H1 (cell line): Measurements from ENCODE around the gene GPC6. TPM values are rescaled to one million over a fixed set of nuclear protein-coding genes. Genes with fewer than 3 reads are reported as not detected.

Experiments
- CTCF ChIA-PET: fragments of 300-600 bp; sonication (Branson Sonifier 250); formaldehyde crosslinking; loops from one replicate; lab custom pipeline; 2021; ENCODE audit not compliant: partially characterized antibody; lab: Charles Lee
- POLR2A ChIA-PET: fragments of 300-600 bp; sonication (Branson Sonifier 250); formaldehyde crosslinking; loops from one replicate; lab custom pipeline; 2021; ENCODE audit warnings: inconsistent platforms; ENCODE audit not compliant: partially characterized antibody; lab: Charles Lee
- DNase-seq, 2 experiments: peaks; one replicate each; pipeline versions ENCODE4 v3.0.0 to v3.0.0-alpha.2; 2010 to 2022; ENCODE audit warnings: low spot score in 2 of 2, low read depth in 1 of 2, mixed read lengths in 1 of 2
- FAIRE-seq: peaks from 2 replicates; lab custom pipeline; 2011; peaks lifted over from hg19 to GRCh38; lab: Jason Lieb, UNC
- H2AFZ ChIP-seq: 2 replicates; pipeline ENCODE4 v1.8.1; 2012; ENCODE audit warnings: low read length, inconsistent platforms
- H2AK5ac ChIP-seq: 2 replicates; pipeline ENCODE4 v1.6.1; 2013; ENCODE audit warnings: low read depth, low read length
- H2BK120ac ChIP-seq: replicated peaks from 2 replicates; pipeline ENCODE3; 2013; ENCODE audit warnings: low read depth, low read length, inconsistent platforms
- H2BK12ac ChIP-seq: 2 replicates; pipeline ENCODE4 v1.6.1; 2013; ENCODE audit warnings: low read depth, low read length
- H2BK15ac ChIP-seq: 2 replicates; pipeline ENCODE4 v1.6.1; 2013; ENCODE audit warnings: low read length
- H2BK20ac ChIP-seq: 2 replicates; pipeline ENCODE4 v1.6.1; 2013; ENCODE audit warnings: low read length
- H2BK5ac ChIP-seq: 2 replicates; pipeline ENCODE4 v1.6.1; 2013; ENCODE audit warnings: low read depth, low read length
- H3K14ac ChIP-seq: 2 replicates; pipeline ENCODE4 v1.6.1; 2013; ENCODE audit warnings: inconsistent platforms; ENCODE audit not compliant: insufficient read length
- H3K18ac ChIP-seq: 2 replicates; pipeline ENCODE4 v1.6.1; 2013; ENCODE audit warnings: low read length; ENCODE audit errors: extremely low read depth
- H3K23ac ChIP-seq: 2 replicates; pipeline ENCODE4 v1.6.1; 2013; ENCODE audit warnings: inconsistent platforms; ENCODE audit not compliant: insufficient read length
- H3K23me2 ChIP-seq: 2 replicates; pipeline ENCODE4 v1.6.1; 2013; ENCODE audit warnings: low read depth, low read length
- H3K27ac ChIP-seq: 2 replicates; pipeline ENCODE4 v1.6.1; 2011; ENCODE audit warnings: low read depth, low read length, inconsistent platforms
- H3K27me3 ChIP-seq, 4 experiments: replicated peaks in 1 of 4; 1 replicate in 1 of 4; 2 replicates in 3 of 4; pipeline versions ENCODE4 v1.6.1 to v1.8.1; 2011 to 2013; ENCODE audit warnings: low read length in 3 of 4, mild to moderate bottlenecking in 3 of 4, inconsistent platforms in 2 of 4, mixed read lengths in 2 of 4, moderate library complexity in 1 of 4; ENCODE audit not compliant: control insufficient read depth in 3 of 4, insufficient read depth in 3 of 4; ENCODE audit errors: extremely low read depth in 1 of 4
- H3K36me3 ChIP-seq, 4 experiments: 2 replicates each; pipeline versions ENCODE4 v1.6.1 to v1.8.1; 2011 to 2013; ENCODE audit warnings: mild to moderate bottlenecking in 4 of 4, low read length in 3 of 4, moderate library complexity in 2 of 4, control low read depth in 1 of 4, inconsistent platforms in 1 of 4; ENCODE audit not compliant: insufficient read depth in 4 of 4, control insufficient read depth in 2 of 4
- H3K4ac ChIP-seq: replicated peaks from 2 replicates; pipeline ENCODE3; 2013; ENCODE audit warnings: low read length, low read depth, mixed read lengths, inconsistent platforms; ENCODE audit not compliant: insufficient read length
- H3K4me1 ChIP-seq, 4 experiments: replicated peaks in 1 of 4; 1 replicate in 1 of 4; 2 replicates in 3 of 4; pipeline versions ENCODE4 v1.6.1 to v1.8.1; 2011 to 2013; ENCODE audit warnings: low read length in 3 of 4, inconsistent platforms in 2 of 4, mixed read lengths in 1 of 4; ENCODE audit not compliant: insufficient read depth in 4 of 4, control insufficient read depth in 3 of 4
- H3K4me2 ChIP-seq, 2 experiments: 2 replicates each; pipeline versions ENCODE4 v1.6.1 to v1.8.1; 2011 to 2013; ENCODE audit warnings: low read depth in 2 of 2, low read length in 2 of 2, control low read depth in 1 of 2, inconsistent platforms in 1 of 2, mild to moderate bottlenecking in 1 of 2; ENCODE audit not compliant: insufficient read depth in 1 of 2
- H3K4me3 ChIP-seq, 4 experiments: fragments of 200-600, 300-600 bp in 1 of 4; sonication (generic), shearing (Covaris generic), sonication (Bioruptor Twin) in 1 of 4; 2 replicates each; pipeline versions ENCODE4 v1.5.1 to v1.8.1; 2011 to 2016; ENCODE audit warnings: low read length in 4 of 4, low read depth in 3 of 4, control low read depth in 2 of 4, inconsistent platforms in 2 of 4, mild to moderate bottlenecking in 2 of 4, mixed read lengths in 1 of 4, moderate library complexity in 1 of 4; ENCODE audit not compliant: insufficient read depth in 2 of 4; ENCODE audit errors: extremely low read depth in 1 of 4
- H3K56ac ChIP-seq: replicated peaks from 2 replicates; pipeline ENCODE3; 2013; ENCODE audit warnings: low read depth, mild to moderate bottlenecking, mixed read lengths, low read length, inconsistent platforms; ENCODE audit not compliant: insufficient read length
- H3K79me1 ChIP-seq: 2 replicates; pipeline ENCODE4 v1.6.1; 2013; ENCODE audit warnings: low read depth, low read length, control low read depth
- H3K79me2 ChIP-seq, 2 experiments: 2 replicates each; pipeline versions ENCODE4 v1.6.1 to v1.8.1; 2012 to 2013; ENCODE audit warnings: low read length in 2 of 2, mild to moderate bottlenecking in 2 of 2, inconsistent platforms in 1 of 2; ENCODE audit not compliant: insufficient read depth in 2 of 2, control insufficient read depth in 1 of 2
- H3K9ac ChIP-seq, 4 experiments: replicated peaks in 1 of 4; 1 replicate in 1 of 4; 2 replicates in 3 of 4; pipeline versions ENCODE4 v1.6.1 to v1.8.1; 2011 to 2013; ENCODE audit warnings: low read depth in 3 of 4, low read length in 3 of 4, control low read depth in 2 of 4, mild to moderate bottlenecking in 2 of 4, moderate library complexity in 2 of 4, inconsistent platforms in 1 of 4; ENCODE audit errors: extremely low read depth in 1 of 4
- H3K9me3 ChIP-seq, 2 experiments: 2 replicates each; pipeline versions ENCODE4 v1.6.1 to v1.8.1; 2012 to 2013; ENCODE audit warnings: mild to moderate bottlenecking in 2 of 2, moderate library complexity in 2 of 2, control low read depth in 1 of 2, inconsistent platforms in 1 of 2, low read depth in 1 of 2, low read length in 1 of 2, mixed read lengths in 1 of 2; ENCODE audit not compliant: insufficient read depth in 2 of 2
- H4K20me1 ChIP-seq, 2 experiments: replicated peaks in 1 of 2; 2 replicates each; pipeline versions ENCODE3 to v1.8.1; 2011 to 2013; ENCODE audit warnings: inconsistent platforms in 2 of 2, low read length in 2 of 2, mild to moderate bottlenecking in 1 of 2; ENCODE audit not compliant: insufficient read depth in 2 of 2, control insufficient read depth in 1 of 2
- H4K5ac ChIP-seq: 2 replicates; pipeline ENCODE4 v1.6.1; 2013; ENCODE audit warnings: low read length, low read depth, mixed read lengths, inconsistent platforms; ENCODE audit not compliant: insufficient read length
- H4K8ac ChIP-seq: 2 replicates; pipeline ENCODE4 v1.8.0; 2013; ENCODE audit warnings: mild to moderate bottlenecking, moderate library complexity, low read length, inconsistent platforms; ENCODE audit not compliant: insufficient read depth; ENCODE audit errors: extremely low read depth
- H4K91ac ChIP-seq: replicated peaks from 2 replicates; pipeline ENCODE3; 2013; ENCODE audit warnings: low read length, mixed read lengths, inconsistent platforms; ENCODE audit not compliant: insufficient read length
- BACH1 ChIP-seq: IDR thresholded peaks from 2 replicates; pipeline ENCODE4 v1.6.1; 2012; ENCODE audit warnings: low read length, improper control_type of control experiment
- CEBPB ChIP-seq: IDR thresholded peaks from 2 replicates; pipeline ENCODE4 v1.6.1; 2012; ENCODE audit warnings: low read depth, low read length
- EP300 ChIP-seq, 2 experiments: IDR thresholded peaks; 1 replicate in 1 of 2; 2 replicates in 1 of 2; pipeline ENCODE4 v1.6.1; 2011 to 2012; ENCODE audit warnings: low read depth in 2 of 2, low read length in 2 of 2, mild to moderate bottlenecking in 2 of 2, borderline replicate concordance in 1 of 2, inconsistent platforms in 1 of 2, moderate library complexity in 1 of 2
- FOSL1 ChIP-seq: IDR thresholded peaks from 2 replicates; pipeline ENCODE4 v1.6.1; 2011; ENCODE audit warnings: mild to moderate bottlenecking, low read depth, low read length, moderate library complexity; ENCODE audit not compliant: insufficient read depth
- HDAC6 ChIP-seq: IDR thresholded peaks from one replicate; pipeline ENCODE4 v1.7.1; 2012; ENCODE audit warnings: low read depth, mild to moderate bottlenecking, inconsistent platforms, low read length, moderate library complexity
- JUND ChIP-seq: IDR thresholded peaks from 2 replicates; pipeline ENCODE4 v1.6.1; 2011; ENCODE audit warnings: mild to moderate bottlenecking, improper control_type of control experiment, low read length
- POLR2A ChIP-seq, 2 experiments: IDR thresholded peaks; 1 replicate in 1 of 2; 2 replicates in 1 of 2; pipeline ENCODE4 v1.6.1; 2011; ENCODE audit warnings: low read depth in 2 of 2, low read length in 2 of 2, mild to moderate bottlenecking in 2 of 2; ENCODE audit errors: control extremely low read depth in 1 of 2
- RBBP5 ChIP-seq: IDR thresholded peaks from 2 replicates; pipeline ENCODE4 v1.7.1; 2012; ENCODE audit warnings: low read depth, mild to moderate bottlenecking, inconsistent platforms, low read length, moderate library complexity, borderline replicate concordance
- RNF2 ChIP-seq: fragments of 200-900, 300-1000 bp; sonication (generic); IDR thresholded peaks from 2 replicates; pipeline ENCODE4 v1.7.1; 2016; ENCODE audit warnings: borderline replicate concordance, low read depth, mild to moderate bottlenecking, antibody characterized with exemption, low read length; ENCODE audit not compliant: poor library complexity, severe bottlenecking; ENCODE audit errors: missing control alignments
- SAP30 ChIP-seq: fragments of 300-600 bp; sonication (generic); IDR thresholded peaks from 2 replicates; pipeline ENCODE4 v1.7.1; 2012; ENCODE audit warnings: low read length, moderate library complexity, mild to moderate bottlenecking, inconsistent platforms; ENCODE audit not compliant: insufficient read depth, insufficient replicate concordance
- SP4 ChIP-seq: IDR thresholded peaks from 2 replicates; pipeline ENCODE4 v1.6.1; 2012; ENCODE audit warnings: low read length, inconsistent platforms
- TBP ChIP-seq: IDR thresholded peaks from 2 replicates; pipeline ENCODE4 v1.6.1; 2011; ENCODE audit warnings: low read depth, low read length, improper control_type of control experiment
- polyA plus RNA-seq, 7 experiments: library from polyadenylated mRNA; depleted of rRNA in 3 of 7; stranded (reverse) in 5 of 7; unstranded in 2 of 7; fragments of >200 nt in 5 of 7; fragments of 200-250 nt in 2 of 7; gene quantifications; 1 replicate in 5 of 7; 2 replicates in 1 of 7; 4 replicates in 1 of 7; pipeline versions ENCODE4 v1.2.1 to v1.2.3, GENCODE V29; 2011 to 2013; ENCODE audit warnings: missing spikeins in 2 of 7, mixed read lengths in 2 of 7
- total RNA-seq: library from RNA; stranded (reverse); fragmentation: NEBNext Ultra II Directional; extraction: Animal tissue kit (Norgen Biotek cat#: 25700); gene quantifications from 2 replicates; pipeline ENCODE4 v1.2.1, GENCODE V29; 2021
- TF ChIP-seq, protein P1 (sequence below): IDR thresholded peaks from 2 replicates; pipeline ENCODE4 v1.6.1; 2011; ENCODE audit warnings: low read length, improper control_type of control experiment
- TF ChIP-seq, protein P2 (sequence below): IDR thresholded peaks from 2 replicates; pipeline ENCODE4 v1.6.1; 2012; ENCODE audit warnings: inconsistent platforms

The GPC6 gene
- total and polyA plus RNA-seq, 2 of the 8 experiments (the other 6 are each of a cell fraction or from before 2014, with no cell fraction given): 5.4 to 12.0 TPM

- Histone ChIP-seq H3K23me2 (no peaks in the 10 kb centered on the region), H2BK5ac (no peak overlapping the region), H3K27ac (no peak overlapping the region), H3K79me1 (no peaks in the 10 kb centered on the region), H3K18ac (no peak overlapping the region), H3K9me3 (peaks cover 0 to 6% of the 10 kb centered on the region in 2 experiments; a peak in 1 of 4 replicates), H4K20me1 (no peaks in the 10 kb centered on the region), H3K14ac (no peak overlapping the region), H3K9ac (no peak overlapping the region), H2BK12ac (no peak overlapping the region), H3K4me2 (no peak overlapping the region), H3K23ac (no peak overlapping the region), H3K36me3 (peaks cover 0 to 2% (median under 1%) of the 10 kb centered on the region in 4 experiments; a peak in 2 of 8 replicates), H2BK15ac (no peak overlapping the region), H3K4ac (no peak overlapping the region), H2AK5ac (no peak overlapping the region), H3K56ac (no peak overlapping the region), H2BK20ac (no peak overlapping the region), H4K91ac (no peak overlapping the region), H3K4me1 (no peaks in the 10 kb centered on the region), H3K79me2 (no peaks in the 10 kb centered on the region), H3K4me3 (no peak overlapping the region), H3K27me3 (no peaks in the 10 kb centered on the region), H4K5ac (no peak overlapping the region), H4K8ac (no peak overlapping the region), H2AFZ (no peak overlapping the region), H2BK120ac (no peak overlapping the region)
- FAIRE-seq (no peak), DNase-seq (no peak)
- ChIA-PET POLR2A (no interaction called here), CTCF (interaction anchor here (0.9 to 1.2 kb wide), 2 partner anchors 10 to 33 kb away, joined by 3 read pairs; no protein-coding TSS in a partner anchor)
- no peak for TF ChIP-seq RNF2
- TF ChIP-seq SP4: no peak
- TF ChIP-seq JUND: no peak
- no peak for TF ChIP-seq FOSL1
- no peak for TF ChIP-seq BACH1
- no peak for TF ChIP-seq SAP30
- TF ChIP-seq HDAC6: no peak
- no peak for TF ChIP-seq CEBPB
- no peak for TF ChIP-seq RBBP5
- no peak for TF ChIP-seq EP300 (IDR thresholded peaks at IDR 0.05; ENCODE audit: borderline replicate concordance in 1 of 2, low read depth in 2 of 2, low read length in 2 of 2)
- no peak for TF ChIP-seq POLR2A (IDR thresholded peaks at IDR 0.05; ENCODE audit: control extremely low read depth in 1 of 2, low read depth in 2 of 2, low read length in 2 of 2)
- TF ChIP-seq TBP: no peak
- TF ChIP-seq, protein P1, sequence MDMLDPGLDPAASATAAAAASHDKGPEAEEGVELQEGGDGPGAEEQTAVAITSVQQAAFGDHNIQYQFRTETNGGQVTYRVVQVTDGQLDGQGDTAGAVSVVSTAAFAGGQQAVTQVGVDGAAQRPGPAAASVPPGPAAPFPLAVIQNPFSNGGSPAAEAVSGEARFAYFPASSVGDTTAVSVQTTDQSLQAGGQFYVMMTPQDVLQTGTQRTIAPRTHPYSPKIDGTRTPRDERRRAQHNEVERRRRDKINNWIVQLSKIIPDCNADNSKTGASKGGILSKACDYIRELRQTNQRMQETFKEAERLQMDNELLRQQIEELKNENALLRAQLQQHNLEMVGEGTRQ: no peak
- TF ChIP-seq, protein P2, sequence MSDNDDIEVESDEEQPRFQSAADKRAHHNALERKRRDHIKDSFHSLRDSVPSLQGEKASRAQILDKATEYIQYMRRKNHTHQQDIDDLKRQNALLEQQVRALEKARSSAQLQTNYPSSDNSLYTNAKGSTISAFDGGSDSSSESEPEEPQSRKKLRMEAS: no peak
Observed at GRCh38 chr13:94079876-94080275, 853.3 kb downstream of the GPC6 start.
